ENCODE measurements around the gene CIROP.

DNA sequence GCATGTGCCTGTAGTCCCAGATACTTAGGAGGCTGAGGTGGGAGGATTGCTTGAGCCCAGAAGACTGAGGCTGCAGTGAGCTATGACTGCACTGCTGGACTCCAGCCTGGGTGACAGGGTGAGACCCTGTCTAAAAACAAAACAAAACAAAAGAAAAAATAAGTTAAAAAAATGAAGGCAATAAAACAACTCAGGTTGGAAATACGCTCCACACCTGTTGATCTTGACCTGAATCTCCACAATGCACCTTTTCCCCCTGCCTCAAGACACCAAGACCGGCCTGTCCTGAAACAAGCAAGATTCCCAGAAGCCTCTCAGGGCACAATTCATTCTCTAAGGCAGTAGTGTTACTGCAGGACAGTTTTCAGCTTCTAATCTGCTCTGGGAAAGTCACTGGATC lies 35.1 kb upstream of the CIROP start:
- TF ChIP-seq ZNF8 (CRISPR knock-in tag; IDR thresholded peaks at IDR 0.05) (no peak), SNAI2 (CRISPR knock-in tag; IDR thresholded peaks at IDR 0.05) (no peak), ZNF565 (CRISPR knock-in tag; conservative IDR thresholded peaks at IDR 0.05; ENCODE audit: low read depth) (no peak), BACH2 (CRISPR knock-in tag; IDR thresholded peaks at IDR 0.05; ENCODE audit: borderline replicate concordance) (no peak)
- TF ChIP-seq, protein P1, sequence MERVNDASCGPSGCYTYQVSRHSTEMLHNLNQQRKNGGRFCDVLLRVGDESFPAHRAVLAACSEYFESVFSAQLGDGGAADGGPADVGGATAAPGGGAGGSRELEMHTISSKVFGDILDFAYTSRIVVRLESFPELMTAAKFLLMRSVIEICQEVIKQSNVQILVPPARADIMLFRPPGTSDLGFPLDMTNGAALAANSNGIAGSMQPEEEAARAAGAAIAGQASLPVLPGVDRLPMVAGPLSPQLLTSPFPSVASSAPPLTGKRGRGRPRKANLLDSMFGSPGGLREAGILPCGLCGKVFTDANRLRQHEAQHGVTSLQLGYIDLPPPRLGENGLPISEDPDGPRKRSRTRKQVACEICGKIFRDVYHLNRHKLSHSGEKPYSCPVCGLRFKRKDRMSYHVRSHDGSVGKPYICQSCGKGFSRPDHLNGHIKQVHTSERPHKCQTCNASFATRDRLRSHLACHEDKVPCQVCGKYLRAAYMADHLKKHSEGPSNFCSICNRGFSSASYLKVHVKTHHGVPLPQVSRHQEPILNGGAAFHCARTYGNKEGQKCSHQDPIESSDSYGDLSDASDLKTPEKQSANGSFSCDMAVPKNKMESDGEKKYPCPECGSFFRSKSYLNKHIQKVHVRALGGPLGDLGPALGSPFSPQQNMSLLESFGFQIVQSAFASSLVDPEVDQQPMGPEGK (CRISPR knock-in tag; IDR thresholded peaks at IDR 0.05; ENCODE audit: borderline replicate concordance), result no peak
- TF ChIP-seq, protein P2, sequence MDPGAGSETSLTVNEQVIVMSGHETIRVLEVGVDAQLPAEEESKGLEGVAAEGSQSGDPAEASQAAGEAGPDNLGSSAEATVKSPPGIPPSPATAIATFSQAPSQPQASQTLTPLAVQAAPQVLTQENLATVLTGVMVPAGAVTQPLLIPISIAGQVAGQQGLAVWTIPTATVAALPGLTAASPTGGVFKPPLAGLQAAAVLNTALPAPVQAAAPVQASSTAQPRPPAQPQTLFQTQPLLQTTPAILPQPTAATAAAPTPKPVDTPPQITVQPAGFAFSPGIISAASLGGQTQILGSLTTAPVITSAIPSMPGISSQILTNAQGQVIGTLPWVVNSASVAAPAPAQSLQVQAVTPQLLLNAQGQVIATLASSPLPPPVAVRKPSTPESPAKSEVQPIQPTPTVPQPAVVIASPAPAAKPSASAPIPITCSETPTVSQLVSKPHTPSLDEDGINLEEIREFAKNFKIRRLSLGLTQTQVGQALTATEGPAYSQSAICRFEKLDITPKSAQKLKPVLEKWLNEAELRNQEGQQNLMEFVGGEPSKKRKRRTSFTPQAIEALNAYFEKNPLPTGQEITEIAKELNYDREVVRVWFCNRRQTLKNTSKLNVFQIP (CRISPR knock-in tag; IDR thresholded peaks at IDR 0.05; ENCODE audit: borderline replicate concordance, low read depth), result no peak
- TF ChIP-seq, protein P3, sequence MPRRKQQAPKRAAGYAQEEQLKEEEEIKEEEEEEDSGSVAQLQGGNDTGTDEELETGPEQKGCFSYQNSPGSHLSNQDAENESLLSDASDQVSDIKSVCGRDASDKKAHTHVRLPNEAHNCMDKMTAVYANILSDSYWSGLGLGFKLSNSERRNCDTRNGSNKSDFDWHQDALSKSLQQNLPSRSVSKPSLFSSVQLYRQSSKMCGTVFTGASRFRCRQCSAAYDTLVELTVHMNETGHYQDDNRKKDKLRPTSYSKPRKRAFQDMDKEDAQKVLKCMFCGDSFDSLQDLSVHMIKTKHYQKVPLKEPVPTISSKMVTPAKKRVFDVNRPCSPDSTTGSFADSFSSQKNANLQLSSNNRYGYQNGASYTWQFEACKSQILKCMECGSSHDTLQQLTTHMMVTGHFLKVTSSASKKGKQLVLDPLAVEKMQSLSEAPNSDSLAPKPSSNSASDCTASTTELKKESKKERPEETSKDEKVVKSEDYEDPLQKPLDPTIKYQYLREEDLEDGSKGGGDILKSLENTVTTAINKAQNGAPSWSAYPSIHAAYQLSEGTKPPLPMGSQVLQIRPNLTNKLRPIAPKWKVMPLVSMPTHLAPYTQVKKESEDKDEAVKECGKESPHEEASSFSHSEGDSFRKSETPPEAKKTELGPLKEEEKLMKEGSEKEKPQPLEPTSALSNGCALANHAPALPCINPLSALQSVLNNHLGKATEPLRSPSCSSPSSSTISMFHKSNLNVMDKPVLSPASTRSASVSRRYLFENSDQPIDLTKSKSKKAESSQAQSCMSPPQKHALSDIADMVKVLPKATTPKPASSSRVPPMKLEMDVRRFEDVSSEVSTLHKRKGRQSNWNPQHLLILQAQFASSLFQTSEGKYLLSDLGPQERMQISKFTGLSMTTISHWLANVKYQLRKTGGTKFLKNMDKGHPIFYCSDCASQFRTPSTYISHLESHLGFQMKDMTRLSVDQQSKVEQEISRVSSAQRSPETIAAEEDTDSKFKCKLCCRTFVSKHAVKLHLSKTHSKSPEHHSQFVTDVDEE (CRISPR knock-in tag; IDR thresholded peaks at IDR 0.05), result no peak
